GM18858 (cell line): Measurements from ENCODE around the gene NLN.
"Not testable (repeated sequence)": the region's sequence is repeated elsewhere in the genome, so short reads cannot be mapped to it uniquely, and the experiment has no call there.

Experiments
- ATAC-seq: cut with Tn5 transposase; IDR thresholded peaks from one replicate; pipeline ENCODE4 v1.9.1; 2021; ENCODE audit not compliant: unreplicated experiment

The NLN gene

DNA sequence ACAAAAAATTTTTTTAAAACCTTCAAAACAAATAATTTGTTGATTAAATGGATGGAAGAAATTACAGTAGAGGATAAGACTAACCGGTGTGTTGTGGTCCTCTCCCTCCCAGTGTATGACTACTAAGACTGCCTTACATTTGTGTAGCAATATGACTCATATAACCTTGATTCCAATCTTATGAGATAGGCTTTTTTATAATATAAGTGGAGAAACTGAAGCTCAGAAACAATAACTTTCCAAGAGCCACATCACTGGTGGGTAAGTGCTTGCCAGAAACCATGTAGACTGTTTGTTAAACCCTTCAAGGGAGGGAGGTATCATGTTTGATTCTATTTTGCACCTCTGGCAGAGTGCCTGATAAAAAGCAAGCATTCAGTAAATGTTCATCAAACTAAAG lies 47.5 kb downstream of the NLN start:
- ATAC-seq: no peak

GRCh38 chr5:65771266-65771665 lies 49.3 kb downstream of the NLN start:
- no peak for ATAC-seq

- not testable (repeated sequence) for ATAC-seq
These were observed 51.0 kb downstream of the NLN start for GRCh38 chr5:65772963-65773362.

GRCh38 chr5:65774346-65774745 lies 52.3 kb downstream of the NLN start:
- ATAC-seq: peak; percentile 60

- ATAC-seq: no peak
These were observed 53.5 kb downstream of the NLN start for GRCh38 chr5:65775476-65775875.

- ATAC-seq: no peak
These were observed 54.6 kb downstream of the NLN start for GRCh38 chr5:65776441-65777141.

DNA sequence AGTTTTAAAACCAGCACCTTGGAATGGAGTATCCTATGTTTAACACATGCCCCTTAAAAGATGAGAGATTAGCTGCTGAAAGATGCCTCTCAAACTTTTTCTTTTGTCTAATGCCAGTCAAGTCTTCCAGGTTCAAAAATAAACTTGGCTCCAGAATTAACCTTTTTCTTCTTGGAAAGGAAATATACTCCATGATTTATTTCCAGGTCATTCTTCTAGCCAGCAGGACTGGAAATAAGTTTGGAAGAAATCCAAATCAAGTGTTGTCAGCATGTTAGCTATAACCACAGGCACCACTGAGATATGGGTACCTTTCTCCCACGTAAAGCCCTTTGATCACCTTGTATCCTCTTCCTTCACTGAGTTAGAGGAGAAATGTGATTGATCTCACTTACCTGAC lies 56.1 kb downstream of the NLN start:
- no peak for ATAC-seq

GRCh38 chr5:65779643-65780042 lies 57.6 kb downstream of the NLN start:
- peak; percentile 76 for ATAC-seq

- ATAC-seq: not testable (repeated sequence)
These were observed 66.3 kb downstream of the NLN start for GRCh38 chr5:65788296-65788695.

DNA sequence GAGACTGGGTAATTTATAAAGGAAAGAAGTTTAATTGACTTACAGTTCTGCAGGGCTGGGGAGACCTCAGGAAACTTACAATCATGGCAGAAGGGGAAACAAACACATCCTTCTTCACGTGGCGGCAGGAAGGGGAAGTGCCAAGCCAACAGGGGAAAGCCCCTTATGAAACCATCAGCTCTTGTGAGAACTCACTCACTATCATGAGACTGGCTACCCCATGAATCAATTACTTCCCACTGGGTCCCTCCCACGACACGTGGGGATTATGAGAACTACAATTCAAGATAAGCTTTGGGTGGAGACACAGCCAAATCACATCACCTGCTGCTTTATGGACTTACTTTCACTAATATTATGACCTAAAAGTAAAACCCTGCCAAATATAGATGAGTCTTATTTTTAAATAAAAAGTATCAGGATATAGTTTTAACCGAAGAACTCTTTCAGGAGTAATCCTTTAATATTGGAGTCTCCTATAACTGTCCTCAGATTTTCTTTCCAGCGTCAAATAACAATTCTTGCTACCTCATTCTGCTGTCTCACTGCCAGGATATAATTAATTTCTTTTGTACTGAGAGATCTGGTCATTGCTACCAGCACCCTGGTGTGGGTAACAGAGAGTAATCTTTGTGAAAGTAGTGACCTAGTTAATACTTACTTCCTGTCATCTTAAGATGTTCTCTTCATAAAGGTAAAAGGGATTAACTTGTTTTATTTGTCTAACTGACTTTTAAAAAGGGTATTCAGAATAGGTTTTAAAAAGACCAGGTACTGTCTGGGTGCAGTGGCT lies 68.6 kb downstream of the NLN start:
- ATAC-seq: no peak

GRCh38 chr5:65791712-65792673 lies 70.0 kb downstream of the NLN start:
- ATAC-seq: no peak

DNA sequence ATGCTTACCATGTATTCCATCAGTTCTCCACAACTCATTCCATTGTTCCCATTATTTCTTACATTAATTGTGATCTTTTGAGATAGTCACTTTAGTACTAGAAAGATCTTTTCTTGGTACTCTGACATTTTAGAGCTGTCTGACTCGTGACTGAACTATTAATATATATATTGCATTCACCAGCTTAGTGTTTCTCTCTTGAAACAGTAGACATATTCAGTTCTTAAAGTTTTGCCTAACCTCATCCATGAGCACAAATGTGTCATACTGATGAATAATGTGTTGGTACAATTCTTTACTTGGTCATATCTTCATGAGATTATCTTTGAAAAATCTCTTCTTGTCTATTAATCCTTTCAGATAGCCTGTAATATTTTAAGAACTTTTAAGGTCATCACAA lies 74.3 kb downstream of the NLN start:
- no peak for ATAC-seq

DNA sequence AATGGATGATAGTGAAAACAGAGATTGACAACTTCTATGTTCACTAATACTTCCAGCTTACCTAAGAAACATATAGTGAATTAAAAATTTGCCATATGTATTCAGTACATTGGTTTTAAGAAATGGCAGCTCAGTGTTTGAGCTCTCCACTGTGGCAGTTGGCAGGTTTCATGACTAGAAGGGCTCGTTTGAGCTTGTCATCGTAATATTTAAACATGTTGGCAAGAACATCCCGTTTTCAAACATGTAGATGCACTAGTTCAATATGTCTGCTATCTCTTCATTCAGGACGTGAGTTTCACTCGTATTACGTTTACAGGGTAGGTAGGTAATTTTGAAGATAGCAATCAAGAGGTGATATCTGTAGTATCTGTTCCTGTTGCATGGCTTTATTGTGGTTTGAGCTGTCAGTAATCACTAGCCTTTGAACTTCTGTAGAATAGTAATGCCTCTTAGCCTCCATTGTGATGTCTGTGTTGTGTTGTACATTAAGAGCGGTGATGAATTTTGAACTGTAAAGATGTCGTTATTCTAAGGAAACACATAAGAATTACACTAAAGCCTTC lies 74.8 kb downstream of the NLN start:
- ATAC-seq: no peak

DNA sequence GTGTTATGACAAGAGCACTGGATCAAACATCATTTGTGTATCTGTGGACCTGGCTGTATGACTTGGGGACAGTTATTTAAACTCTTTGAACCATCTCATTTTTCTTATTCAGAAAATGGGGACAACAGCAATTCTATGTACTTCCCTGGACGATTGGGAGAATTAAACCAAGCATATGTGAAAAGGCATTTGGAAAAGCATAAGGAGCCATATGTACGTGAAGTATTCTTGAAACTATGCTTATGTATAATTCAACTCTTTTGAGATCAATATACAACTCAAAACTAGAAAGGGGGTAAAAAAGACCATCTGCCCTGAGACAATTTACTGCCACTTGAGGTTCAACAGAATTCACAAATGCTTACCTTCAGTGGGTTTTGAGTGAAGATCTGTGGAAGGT lies 75.5 kb downstream of the NLN start:
- no peak for ATAC-seq

DNA sequence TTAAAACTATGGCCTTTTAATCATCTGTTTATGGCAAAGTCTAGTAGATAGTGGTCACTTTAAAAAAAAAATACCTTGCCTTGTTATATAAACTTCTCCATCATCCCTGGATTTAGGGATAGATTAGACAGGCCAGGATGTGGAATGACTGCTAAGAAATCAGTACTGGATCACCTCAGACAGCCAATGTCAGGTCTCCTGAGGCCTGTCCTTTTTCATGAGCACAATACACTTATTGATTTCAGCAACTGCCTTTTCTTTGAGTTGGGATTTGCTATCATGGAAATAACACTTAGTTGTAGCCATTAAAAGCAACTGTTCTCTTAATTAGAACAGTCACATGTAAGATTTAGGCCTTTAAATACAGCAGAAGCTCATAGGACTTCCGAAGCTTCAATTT lies 77.9 kb downstream of the NLN start:
- ATAC-seq: no peak

GRCh38 chr5:65800775-65801174 lies 78.8 kb downstream of the NLN start:
- ATAC-seq: no peak

DNA sequence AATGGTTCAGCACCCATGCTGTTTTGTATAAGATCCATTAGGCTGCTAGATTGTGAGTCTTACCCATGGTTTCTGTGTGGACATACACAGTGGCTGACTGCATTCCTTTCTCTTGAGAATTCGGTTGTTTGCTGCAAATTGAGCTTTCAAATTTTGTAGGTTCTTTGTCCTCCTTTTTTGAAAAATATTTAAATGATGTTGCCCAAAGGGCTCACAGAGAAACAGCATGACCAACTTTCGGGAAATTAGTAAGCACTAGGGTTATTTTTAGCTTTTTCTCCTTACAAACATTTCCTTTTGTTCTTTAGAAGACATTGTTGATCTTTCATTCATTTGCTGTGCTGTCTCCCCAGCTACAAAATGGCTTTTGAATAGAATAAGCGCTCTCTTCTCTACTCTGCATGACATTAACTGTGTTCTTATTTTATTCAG lies 79.4 kb downstream of the NLN start:
- no peak for ATAC-seq

DNA sequence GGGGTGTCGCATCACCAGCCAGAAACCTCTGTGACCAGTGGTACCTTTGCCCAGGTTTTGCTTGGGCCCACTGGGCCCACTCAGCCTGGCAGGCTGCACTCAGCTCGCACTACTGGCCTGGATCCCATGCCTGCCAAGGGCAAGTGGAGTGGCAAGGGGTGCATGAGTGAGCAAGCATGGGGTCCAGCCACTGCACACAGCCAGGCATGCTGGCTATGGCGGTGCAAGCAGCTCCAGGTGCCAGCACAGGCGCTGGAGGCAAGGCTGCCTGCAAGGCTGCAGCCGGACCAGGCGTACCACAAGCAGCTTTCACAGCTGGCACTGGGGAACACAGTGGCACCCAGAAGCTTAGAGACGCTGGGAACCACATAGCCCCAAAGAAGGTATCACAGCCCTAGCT lies 80.1 kb downstream of the NLN start:
- ATAC-seq: no peak

- no peak for ATAC-seq
These were observed 80.8 kb downstream of the NLN start for GRCh38 chr5:65802820-65803219.

GRCh38 chr5:65803699-65804391 lies 81.8 kb downstream of the NLN start:
- ATAC-seq: no peak
